ENCODE results near the gene GGT5. TPM values are rescaled to one million over a fixed set of nuclear protein-coding genes. Genes with fewer than 3 reads are reported as not detected.

Gene GGT5
- total and polyA plus RNA-seq, 2 of the 13 experiments (the other 11 are each of a cell fraction or from before 2014, with no cell fraction given) = 0.69 to 3.1 TPM

- TF ChIP-seq ZNF691 (CRISPR knock-in tag; IDR thresholded peaks at IDR 0.05; ENCODE audit: borderline replicate concordance, low read depth) (no peak), ZNF7 (CRISPR knock-in tag; IDR thresholded peaks at IDR 0.05) (no peak), GFI1 (CRISPR knock-in tag; IDR thresholded peaks at IDR 0.05; ENCODE audit: borderline replicate concordance) (no peak), NFIC (IDR thresholded peaks at IDR 0.05; ENCODE audit: low read length) (no peak), RERE (CRISPR knock-in tag; IDR thresholded peaks at IDR 0.05; ENCODE audit: low read depth) (no peak), PHF21A (CRISPR knock-in tag; IDR thresholded peaks at IDR 0.05) (peak; percentile 74; the same call in 1 of the 2 replicates), ZNF317 (CRISPR knock-in tag; IDR thresholded peaks at IDR 0.05) (no peak; the same call in 1 of the 2 replicates), HOXA7 (CRISPR knock-in tag; IDR thresholded peaks at IDR 0.05) (peak; percentile 17; the same call in 1 of the 2 replicates), PATZ1 (CRISPR knock-in tag; IDR thresholded peaks at IDR 0.05) (peak; percentile 40), KDM4B (CRISPR knock-in tag; IDR thresholded peaks at IDR 0.05) (no peak), ZNF816 (CRISPR knock-in tag; IDR thresholded peaks at IDR 0.05; ENCODE audit: borderline replicate concordance) (peak; percentile 70; the same call in 1 of the 2 replicates), ZNF260 (CRISPR knock-in tag; IDR thresholded peaks at IDR 0.05; ENCODE audit: borderline replicate concordance, low read depth) (no peak; the same call in 1 of the 2 replicates), DZIP1 (CRISPR knock-in tag; IDR thresholded peaks at IDR 0.05) (peak; percentile 78; the same call in 1 of the 2 replicates), KMT2A (CRISPR knock-in tag; IDR thresholded peaks at IDR 0.05) (peak; percentile 96), BHLHE40 (IDR thresholded peaks at IDR 0.05; ENCODE audit: low read length) (no peak)
Measured at GRCh38 chr22:24270556-24271385, 25.9 kb upstream of the GGT5 start, which contains the start of gene SPECC1L (continued).

Data from HepG2 (cell line).